Melanocyte of skin (primary cell): Measurements from ENCODE around the gene NBPF14. TPM values are rescaled to one million over a fixed set of nuclear protein-coding genes. Genes with fewer than 3 reads are reported as not detected.

Experiments
- small RNA-seq, 2 donors: library from RNA; depleted of rRNA; stranded (forward); fragments of <200 nt; gene quantifications; one replicate each; pipeline ENCODE3, GENCODE V24; 2012
- total RNA-seq, 2 donors: library from RNA; depleted of rRNA; stranded (reverse); fragments of >200 nt; gene quantifications; 2 replicates each; pipeline ENCODE4 v1.2.3, GENCODE V29; 2012

NBPF14 gene, protein sequence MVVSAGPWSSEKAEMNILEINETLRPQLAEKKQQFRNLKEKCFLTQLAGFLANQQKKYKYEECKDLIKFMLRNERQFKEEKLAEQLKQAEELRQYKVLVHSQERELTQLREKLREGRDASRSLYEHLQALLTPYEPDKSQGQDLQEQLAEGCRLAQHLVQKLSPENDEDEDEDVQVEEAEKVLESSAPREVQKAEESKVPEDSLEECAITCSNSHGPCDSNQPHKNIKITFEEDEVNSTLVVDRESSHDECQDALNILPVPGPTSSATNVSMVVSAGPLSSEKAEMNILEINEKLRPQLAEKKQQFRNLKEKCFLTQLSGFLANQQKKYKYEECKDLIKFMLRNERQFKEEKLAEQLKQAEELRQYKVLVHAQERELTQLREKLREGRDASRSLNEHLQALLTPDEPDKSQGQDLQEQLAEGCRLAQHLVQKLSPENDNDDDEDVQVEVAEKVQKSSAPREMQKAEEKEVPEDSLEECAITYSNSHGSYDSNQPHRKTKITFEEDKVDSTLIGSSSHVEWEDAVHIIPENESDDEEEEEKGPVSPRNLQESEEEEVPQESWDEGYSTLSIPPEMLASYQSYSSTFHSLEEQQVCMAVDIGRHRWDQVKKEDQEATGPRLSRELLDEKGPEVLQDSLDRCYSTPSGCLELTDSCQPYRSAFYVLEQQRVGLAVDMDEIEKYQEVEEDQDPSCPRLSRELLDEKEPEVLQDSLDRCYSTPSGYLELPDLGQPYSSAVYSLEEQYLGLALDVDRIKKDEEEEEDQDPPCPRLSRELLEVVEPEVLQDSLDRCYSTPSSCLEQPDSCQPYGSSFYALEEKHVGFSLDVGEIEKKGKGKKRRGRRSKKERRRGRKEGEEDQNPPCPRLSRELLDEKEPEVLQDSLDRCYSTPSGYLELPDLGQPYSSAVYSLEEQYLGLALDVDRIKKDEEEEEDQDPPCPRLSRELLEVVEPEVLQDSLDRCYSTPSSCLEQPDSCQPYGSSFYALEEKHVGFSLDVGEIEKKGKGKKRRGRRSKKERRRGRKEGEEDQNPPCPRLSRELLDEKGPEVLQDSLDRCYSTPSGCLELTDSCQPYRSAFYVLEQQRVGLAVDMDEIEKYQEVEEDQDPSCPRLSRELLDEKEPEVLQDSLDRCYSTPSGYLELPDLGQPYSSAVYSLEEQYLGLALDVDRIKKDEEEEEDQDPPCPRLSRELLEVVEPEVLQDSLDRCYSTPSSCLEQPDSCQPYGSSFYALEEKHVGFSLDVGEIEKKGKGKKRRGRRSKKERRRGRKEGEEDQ (N-terminal part only)
- total RNA-seq, result 10 to 100 TPM; 20.0 to 21.0 TPM

DNA sequence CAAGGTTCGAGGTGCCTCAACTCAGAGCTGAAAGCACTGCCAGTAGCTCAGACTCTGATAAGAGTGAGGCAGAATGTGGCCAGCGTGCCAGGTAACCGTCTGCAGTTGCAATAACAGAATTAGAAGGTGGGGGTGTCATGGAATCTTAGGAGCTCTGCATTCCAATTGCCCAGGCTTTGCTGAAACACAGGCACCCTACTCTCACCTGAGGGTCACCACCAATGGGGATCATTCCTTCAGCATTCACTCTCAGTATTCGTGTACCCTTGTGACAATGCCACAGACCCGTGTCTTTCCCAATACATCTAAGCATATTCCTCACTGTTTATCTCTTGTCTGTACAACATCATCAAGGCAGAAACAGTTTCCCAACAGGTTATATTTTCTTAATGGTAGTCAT, at the start of gene NBPF14:
NBPF14 (minus strand) TSS at position 101 of the 400 bp plus-strand sequence. CDS start 294 bp downstream, outside the sequence.

GRCh38 chr1:148483029-148483428, 112.8 kb downstream of the NBPF14 start, which contains the start of gene PPIAL4G:
PPIAL4G (minus strand) TSS chr1:148483302; CDS start chr1:148483252, 50 bp downstream.

Small RNAs within 50 kb of the gene (small RNA-seq; reads per million reads assigned to genes)
- 71.0 to 161 reads per million in 2 donors for gene RF00003

Other genes starting within 250 kb of the NBPF14 start
- not detected for gene PPIAL4G, start 112.7 kb downstream of the NBPF14 start, total RNA-seq
- gene NUDT4B, start 152.8 kb upstream of the NBPF14 start, total RNA-seq, result 10 to 100 TPM; 27.3 to 29.9 TPM
- 10 to 100 TPM; 19.3 to 80.5 TPM for gene PDE4DIP, start 248.4 kb upstream of the NBPF14 start, total RNA-seq